ENCODE measurements around the gene PPARG.

DNA sequence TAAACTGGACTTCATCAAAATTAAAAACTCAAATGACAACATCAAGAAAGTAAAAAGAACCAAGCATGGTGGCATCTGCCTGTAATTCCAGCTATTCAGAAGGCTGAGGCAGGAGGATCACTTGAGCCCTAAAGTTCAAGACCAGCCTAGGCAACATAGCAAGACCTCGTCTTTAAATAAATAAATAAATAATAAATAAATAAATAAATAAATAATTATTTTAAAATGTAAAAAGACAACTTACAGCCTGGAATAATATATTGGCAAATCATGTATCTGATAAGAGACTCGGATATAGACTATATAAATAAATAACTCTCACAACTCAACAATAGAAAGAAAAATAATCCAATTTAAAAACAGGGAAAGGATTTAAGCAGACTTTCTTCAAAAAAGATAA lies 4.3 kb upstream of the PPARG start:
- no peak for TF ChIP-seq EZH2 (IDR thresholded peaks at IDR 0.05; ENCODE audit: insufficient read depth, poor library complexity, severe bottlenecking)
- TF ChIP-seq EZH2phosphoT487 (IDR thresholded peaks at IDR 0.05; ENCODE audit: insufficient read depth, low read depth) = no peak
